ENCODE results near the gene KRT36.

KRT36 gene

GRCh38 chr17:41522301-41523224 is 32.9 kb upstream of the KRT36 start:
- DNase-seq (ENCODE audit: low read depth, low spot score) = no peak

- no peak for DNase-seq (ENCODE audit: low read depth, low spot score)
Measured at GRCh38 chr17:41521574-41522261, 32.0 kb upstream of the KRT36 start.

DNA sequence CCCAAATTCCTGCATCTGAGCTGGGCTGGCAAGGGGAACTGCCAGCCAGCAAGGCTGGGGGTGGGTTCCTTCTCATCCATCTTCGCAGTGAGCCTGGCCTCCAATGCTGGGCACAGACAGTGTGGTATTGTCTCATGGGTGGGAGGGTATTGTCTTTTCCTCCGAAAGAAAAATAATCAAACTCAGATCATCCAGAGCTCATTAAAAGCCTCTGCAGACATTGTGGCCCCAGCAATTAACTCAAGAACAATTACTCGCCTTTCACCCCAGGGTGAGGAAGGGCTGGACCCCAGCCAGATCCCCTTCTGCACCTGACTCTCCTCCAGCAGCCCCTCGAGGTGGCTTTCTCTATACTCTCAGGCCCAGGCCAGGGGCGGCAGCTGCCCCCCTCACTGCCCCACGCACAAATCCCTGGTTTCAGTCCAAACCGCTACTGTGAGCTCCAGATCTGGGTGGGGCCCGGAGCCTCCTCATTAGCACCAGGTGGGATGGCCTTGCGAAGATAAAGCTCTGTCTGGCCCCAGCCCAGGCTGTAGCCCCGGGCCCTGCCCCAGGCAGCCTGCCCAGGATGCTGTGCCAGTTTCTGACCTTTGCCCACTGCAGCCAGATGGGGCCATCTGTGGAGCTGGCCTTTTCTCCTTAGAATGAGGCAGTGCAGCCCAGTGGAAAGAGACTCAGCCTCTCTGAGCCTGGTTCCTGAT is 31.3 kb upstream of the KRT36 start:
- DNase-seq (ENCODE audit: low read depth, low spot score) = no peak

GRCh38 chr17:41519501-41520224 is 30.0 kb upstream of the KRT36 start:
- no peak for DNase-seq (ENCODE audit: low read depth, low spot score)

DNA sequence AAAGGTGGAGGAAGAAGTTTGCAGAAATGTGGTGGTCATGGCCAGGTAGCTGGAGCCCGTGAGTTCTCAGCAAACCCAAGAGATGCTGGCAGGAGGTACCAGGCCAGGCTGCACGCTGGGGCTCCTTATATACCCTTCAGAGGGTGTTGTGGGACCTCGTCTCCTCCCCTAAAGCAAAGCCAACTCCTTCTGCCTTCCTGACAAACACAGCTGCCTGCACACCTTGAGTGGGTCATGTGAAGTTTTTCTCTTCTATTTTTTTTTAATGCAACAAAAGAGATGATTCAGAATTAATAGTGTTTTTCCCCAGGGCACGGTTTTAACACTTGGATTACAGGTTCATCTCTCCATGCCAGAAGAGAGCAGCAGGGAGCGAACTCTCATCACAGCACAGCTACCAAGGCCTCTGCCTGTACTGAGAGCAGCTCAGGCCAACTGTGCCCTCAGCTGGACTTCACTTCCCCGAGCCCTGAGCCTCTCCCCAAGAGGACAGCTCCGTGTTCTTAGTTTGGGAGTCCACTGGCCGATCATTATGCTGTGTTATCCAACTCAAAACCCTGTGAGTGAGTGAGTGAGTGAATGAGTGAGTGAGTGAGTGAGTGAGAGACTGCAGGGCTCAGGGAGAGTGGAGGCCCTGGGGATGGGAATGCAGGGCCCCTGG is 29.2 kb upstream of the KRT36 start, which contains the start of gene KRT15:
Gene KRT15 (minus strand): TSS at position 102 of the 661 bp plus-strand sequence. CDS start 63 bp downstream, at position 39.
- no peak for DNase-seq (ENCODE audit: low read depth, low spot score)

DNA sequence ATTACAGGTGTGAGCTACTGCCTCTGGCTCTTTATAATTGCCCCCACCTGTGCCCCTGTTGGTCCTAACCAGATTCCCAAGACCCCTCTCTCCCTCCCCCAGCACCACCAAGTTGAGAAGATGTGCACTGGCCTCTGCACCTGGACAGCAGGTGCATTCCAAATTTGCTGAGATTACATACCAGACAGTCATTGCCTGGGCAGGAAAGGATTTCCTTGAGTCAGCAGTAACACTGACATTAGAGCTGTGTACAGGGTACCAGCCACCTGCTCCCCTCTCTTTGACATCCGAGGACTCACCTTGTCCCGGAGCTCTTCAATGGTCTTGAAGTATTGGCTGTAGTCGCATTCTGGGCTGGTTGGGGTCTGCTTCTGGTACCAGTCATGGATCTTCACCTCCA is 28.3 kb upstream of the KRT36 start:
- no peak for DNase-seq (ENCODE audit: low read depth, low spot score)

DNA sequence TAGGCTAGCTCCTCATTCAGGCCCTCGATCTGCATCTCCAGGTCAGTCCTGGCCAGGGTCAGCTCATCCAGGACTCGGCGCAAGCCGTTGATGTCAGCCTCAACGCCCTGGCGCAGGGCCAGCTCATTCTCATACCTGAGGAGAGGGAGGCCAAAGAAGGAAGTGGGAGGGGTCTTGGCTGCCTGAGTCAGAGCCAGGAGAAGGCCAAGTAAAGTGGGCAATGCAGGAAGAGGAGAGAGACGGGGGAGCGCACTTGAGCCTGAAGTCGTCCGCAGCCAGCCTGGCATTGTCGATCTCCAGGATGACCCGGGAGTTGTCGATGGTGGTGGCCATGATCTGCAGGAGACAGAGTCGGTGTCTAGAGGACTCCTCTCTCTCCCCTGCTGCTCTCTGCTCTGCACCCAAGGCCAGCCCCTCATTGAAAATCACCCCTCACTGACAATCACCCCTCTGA is 27.1 kb upstream of the KRT36 start:
- no peak for DNase-seq (ENCODE audit: low read depth, low spot score)

GRCh38 chr17:41516147-41516829 is 26.6 kb upstream of the KRT36 start:
- no peak for DNase-seq (ENCODE audit: low read depth, low spot score)

DNA sequence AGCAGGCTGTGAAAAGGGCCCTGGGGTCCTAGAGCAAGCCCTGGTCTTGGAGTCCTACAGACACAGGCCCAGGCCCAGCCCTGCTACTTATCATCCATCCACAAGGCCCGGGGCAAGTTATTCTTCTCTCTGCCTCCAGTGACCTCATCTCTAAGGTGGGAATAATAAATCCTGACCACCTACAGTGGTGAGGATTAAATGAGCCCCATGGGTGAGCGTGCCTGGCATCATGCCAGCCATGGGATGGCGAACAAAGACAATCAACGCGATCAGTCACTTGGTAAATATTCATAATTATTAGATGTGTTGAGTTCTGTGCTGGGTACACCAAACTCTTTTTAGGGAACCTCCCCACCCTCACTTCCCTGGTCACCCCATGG is 23.4 kb upstream of the KRT36 start:
- no peak for DNase-seq (ENCODE audit: low read depth, low spot score)

- DNase-seq (ENCODE audit: low read depth, low spot score) = no peak
Measured at GRCh38 chr17:41512546-41513167, 22.9 kb upstream of the KRT36 start.

GRCh38 chr17:41511716-41512115 is 22.0 kb upstream of the KRT36 start:
- no peak for DNase-seq (ENCODE audit: low read depth, low spot score)

- DNase-seq (ENCODE audit: low read depth, low spot score) = no peak
Measured at GRCh38 chr17:41511116-41511515, 21.4 kb upstream of the KRT36 start.

GRCh38 chr17:41510251-41511065 is 20.7 kb upstream of the KRT36 start:
- DNase-seq (ENCODE audit: low read depth, low spot score) = no peak

- DNase-seq (ENCODE audit: low read depth, low spot score) = no peak
Measured at GRCh38 chr17:41507315-41507880, 17.7 kb upstream of the KRT36 start.

DNA sequence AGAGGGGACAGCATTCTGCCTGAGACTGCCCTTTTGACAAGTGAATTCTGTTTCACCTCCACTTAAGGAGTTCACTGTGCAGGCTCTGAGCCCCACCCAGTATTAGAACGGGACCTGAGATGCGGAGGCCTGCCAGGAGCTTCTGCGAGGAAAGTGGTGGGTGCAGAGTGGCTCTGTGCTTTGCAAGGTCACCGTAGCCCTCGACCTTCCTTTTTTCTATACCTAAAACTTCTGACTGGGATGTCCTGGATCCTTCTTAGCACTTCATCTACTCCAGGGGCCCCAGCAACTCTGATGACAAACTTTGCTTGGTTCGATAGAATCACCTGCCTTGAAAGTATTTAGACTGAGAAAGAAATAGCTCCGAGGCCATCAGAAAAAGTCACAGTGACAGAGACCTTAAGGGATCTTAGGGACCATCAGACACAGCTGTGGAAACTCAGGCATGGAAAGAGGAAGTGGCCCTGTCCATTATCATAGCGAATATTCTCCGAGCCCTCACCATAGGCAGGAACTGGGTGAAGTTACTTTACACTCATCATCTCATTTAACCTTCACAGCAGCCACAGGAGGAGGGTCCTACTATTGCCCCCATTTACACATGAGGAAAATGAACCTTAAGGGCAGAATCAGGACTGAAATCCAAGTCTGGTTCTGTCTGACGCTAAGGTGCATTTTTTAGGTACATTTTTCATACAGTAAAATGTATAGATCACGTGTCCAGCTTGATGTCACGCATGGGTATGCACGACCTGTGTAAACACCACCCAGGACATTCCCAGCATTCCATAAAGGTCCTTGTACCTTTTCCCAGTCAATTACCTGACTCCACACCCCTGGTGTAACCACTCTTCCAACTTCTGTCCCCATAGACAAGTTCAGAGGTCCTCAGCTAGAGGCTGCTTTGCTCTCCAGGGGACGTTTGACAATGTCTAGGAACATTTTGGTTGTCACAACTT is 16.4 kb upstream of the KRT36 start:
- DNase-seq (ENCODE audit: low read depth, low spot score) = no peak

DNA sequence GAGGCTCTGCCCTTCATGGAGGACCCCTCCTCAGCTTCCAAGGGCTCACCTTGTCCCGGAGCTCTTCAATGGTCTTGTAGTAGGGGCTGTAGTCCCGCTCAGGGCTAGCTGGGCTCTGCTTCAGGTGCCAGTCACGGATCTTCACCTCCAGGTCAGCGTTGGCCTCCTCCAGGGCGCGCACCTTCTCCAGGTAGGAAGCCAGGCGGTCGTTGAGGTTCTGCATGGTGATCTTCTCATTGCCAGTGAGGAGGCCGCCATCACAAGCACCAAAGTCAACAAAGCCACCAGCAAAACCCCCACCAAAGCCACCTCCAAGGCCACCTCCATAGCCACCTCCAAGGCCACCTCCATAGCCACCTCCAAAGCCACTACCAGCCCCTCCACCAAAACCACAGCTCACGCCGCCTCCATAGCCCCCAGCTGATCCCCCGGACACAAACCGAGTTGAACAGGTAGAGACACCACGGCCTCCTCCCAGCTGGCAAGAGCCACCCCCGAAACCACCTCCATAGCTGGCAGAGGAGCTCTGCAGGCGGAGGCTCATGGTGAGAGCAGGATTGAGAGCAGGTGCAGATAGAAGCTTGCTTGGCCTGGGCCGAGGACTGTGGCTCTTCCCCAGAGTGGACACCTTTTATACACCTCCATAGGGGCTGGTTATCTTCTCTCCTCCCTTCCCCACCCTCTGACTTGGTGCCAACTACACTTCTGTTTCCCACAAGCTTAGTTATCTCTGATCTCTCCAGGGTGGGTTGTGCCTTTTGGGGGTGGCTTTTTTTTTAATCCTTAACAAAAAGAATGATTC is 15.5 kb upstream of the KRT36 start, which contains the start of gene KRT13:
Gene KRT13 (minus strand): TSS at position 606 of the 802 bp plus-strand sequence. CDS start 62 bp downstream, at position 544.
- DNase-seq (ENCODE audit: low read depth, low spot score) = no peak
